Osteocyte (in vitro differentiated cells): Measurements from ENCODE around the gene ADAMTS14. TPM values are rescaled to one million over a fixed set of nuclear protein-coding genes. Genes with fewer than 3 reads are reported as not detected.

Experiments used
- DNase-seq: peaks from one replicate; pipeline ENCODE4 v3.0.0; 2021; ENCODE audit warnings: mixed read lengths; ENCODE audit not compliant: unreplicated experiment; ENCODE audit errors: extremely low spot score
- H3K27ac Mint-ChIP-seq: one replicate; pipeline ENCODE4 v1.8.0; 2021; ENCODE audit warnings: mild to moderate bottlenecking, mixed read lengths; ENCODE audit not compliant: unreplicated experiment
- H3K27me3 Mint-ChIP-seq: one replicate; pipeline ENCODE4 v1.8.0; 2021; ENCODE audit warnings: mixed read lengths; ENCODE audit not compliant: unreplicated experiment
- H3K36me3 Mint-ChIP-seq: one replicate; pipeline ENCODE4 v1.8.0; 2021; ENCODE audit warnings: mixed read lengths; ENCODE audit not compliant: unreplicated experiment
- H3K4me1 Mint-ChIP-seq: one replicate; pipeline ENCODE4 v1.8.0; 2021; ENCODE audit warnings: mixed read lengths; ENCODE audit not compliant: unreplicated experiment
- H3K4me3 Mint-ChIP-seq: one replicate; pipeline ENCODE4 v1.8.0; 2021; ENCODE audit warnings: mild to moderate bottlenecking, moderate library complexity, mixed read lengths; ENCODE audit not compliant: unreplicated experiment
- H3K9me3 Mint-ChIP-seq: one replicate; pipeline ENCODE4 v1.8.0; 2021; ENCODE audit warnings: mixed read lengths; ENCODE audit not compliant: unreplicated experiment
- total RNA-seq: library from RNA; stranded (reverse); gene quantifications from 2 replicates; pipeline ENCODE4 v1.2.1, GENCODE V29; 2021
- TF ChIP-seq, protein P1 (sequence below): fragments of 200-600 bp; sonication (generic); IDR thresholded peaks from 2 replicates; pipeline ENCODE4 v1.5.0; 2021; ENCODE audit warnings: antibody characterized with exemption, mild to moderate bottlenecking, moderate library complexity

The ADAMTS14 gene
- total RNA-seq, 1 donor from 2014 or later, result 4.1 TPM

DNA sequence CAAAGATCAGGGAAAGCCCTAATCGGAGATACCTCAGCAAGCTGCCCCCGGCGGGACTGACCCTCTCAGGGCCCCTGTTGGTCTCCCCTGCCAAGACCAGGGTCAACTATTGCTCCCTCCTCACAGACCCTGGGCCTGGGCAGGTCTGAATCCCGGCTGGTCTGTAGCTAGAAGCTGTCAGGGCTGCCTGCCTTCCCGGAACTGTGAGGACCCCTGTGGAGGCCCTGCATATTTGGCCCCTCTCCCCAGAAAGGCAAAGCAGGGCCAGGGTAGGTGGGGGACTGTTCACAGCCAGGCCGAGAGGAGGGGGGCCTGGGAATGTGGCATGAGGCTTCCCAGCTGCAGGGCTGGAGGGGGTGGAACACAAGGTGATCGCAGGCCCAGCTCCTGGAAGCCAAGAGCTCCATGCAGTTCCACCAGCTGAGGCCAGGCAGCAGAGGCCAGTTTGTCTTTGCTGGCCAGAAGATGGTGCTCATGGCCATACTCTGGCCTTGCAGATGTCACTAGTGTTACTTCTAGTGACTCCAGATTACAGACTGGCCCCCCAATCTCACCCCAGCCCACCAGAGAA lies 88.8 kb downstream of the ADAMTS14 start:
- Mint-ChIP-seq H3K9me3 (peaks cover 4% of the 10 kb centered on the region), H3K27ac (no peak overlapping the region), H3K4me1 (peaks cover 7% of the 10 kb centered on the region), H3K4me3 (no peak overlapping the region), H3K27me3 (peaks cover 3% of the 10 kb centered on the region), H3K36me3 (no peaks in the 10 kb centered on the region)
- TF ChIP-seq, protein P1, sequence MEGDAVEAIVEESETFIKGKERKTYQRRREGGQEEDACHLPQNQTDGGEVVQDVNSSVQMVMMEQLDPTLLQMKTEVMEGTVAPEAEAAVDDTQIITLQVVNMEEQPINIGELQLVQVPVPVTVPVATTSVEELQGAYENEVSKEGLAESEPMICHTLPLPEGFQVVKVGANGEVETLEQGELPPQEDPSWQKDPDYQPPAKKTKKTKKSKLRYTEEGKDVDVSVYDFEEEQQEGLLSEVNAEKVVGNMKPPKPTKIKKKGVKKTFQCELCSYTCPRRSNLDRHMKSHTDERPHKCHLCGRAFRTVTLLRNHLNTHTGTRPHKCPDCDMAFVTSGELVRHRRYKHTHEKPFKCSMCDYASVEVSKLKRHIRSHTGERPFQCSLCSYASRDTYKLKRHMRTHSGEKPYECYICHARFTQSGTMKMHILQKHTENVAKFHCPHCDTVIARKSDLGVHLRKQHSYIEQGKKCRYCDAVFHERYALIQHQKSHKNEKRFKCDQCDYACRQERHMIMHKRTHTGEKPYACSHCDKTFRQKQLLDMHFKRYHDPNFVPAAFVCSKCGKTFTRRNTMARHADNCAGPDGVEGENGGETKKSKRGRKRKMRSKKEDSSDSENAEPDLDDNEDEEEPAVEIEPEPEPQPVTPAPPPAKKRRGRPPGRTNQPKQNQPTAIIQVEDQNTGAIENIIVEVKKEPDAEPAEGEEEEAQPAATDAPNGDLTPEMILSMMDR, result peak; percentile 45
- no peak for DNase-seq

DNA sequence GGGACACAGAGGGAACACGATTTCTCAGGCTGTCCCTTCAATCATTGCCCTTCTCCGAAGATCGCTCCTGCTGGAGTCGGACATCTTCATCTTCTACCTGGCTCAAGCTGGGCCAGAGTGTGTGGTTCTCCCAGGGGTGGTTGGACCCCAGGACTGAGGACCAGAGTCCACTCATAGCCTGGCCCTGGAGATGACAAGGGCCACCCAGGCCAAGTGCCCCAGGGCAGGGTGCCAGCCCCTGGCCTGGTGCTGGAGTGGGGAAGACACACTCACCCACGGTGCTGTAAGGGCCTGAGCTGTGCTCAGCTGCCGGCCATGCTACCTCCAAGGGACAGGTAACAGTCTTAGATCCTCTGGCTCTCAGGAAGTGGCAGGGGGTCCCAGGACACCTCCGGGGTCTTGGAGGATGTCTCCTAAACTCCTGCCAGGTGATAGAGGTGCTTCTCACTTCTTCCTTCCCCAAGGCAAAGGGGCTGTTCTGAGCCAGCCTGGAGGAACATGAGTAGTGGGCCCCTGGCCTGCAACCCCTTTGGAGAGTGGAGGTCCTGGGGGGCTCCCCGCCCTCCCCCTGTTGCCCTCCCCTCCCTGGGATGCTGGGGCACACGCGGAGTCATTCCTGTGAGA lies 89.5 kb downstream of the ADAMTS14 start:
- Mint-ChIP-seq H3K27ac (no peak overlapping the region), H3K4me1 (peaks cover 7% of the 10 kb centered on the region), H3K36me3 (no peaks in the 10 kb centered on the region), H3K27me3 (peaks cover 7% of the 10 kb centered on the region), H3K9me3 (peaks cover 4% of the 10 kb centered on the region), H3K4me3 (no peak overlapping the region)
- DNase-seq, result no peak
- TF ChIP-seq, protein P1, result no peak

DNA sequence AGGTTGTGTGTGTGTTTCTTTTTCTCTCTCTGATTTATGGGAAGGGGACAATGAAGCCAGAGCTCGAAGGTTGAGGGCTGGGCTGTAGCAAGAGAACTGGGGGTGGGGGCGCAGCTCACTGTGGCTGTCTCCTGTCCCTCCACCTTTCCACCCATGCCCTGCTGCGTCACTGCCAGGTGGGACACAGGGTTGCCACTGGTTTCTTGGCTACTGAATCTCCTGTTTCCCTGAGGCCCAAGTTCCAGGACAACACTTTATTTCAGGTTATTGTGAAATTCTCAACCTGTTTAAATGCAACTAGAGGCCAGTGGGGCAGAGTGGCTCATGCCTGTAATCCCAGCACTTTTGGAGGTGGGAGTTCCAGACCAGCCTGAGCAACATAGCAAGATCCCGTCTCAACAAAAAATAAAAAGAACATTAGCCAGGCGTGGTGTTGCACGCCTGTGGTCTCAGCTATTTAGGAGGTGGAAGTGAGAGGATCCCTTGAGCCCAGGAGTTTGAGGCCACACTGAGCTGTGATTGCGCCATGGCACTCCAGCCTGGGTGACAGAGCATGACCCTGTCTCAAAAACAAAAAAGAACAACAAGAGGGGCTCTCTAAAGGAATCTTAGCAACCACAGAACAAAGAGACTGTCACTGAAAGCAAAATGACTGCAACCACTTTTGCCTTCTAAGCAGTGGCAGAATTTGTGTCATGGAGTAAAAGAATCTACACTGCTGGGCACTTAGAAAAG lies 90.3 kb downstream of the ADAMTS14 start:
- H3K4me3 Mint-ChIP-seq, result no peak overlapping the region
- TF ChIP-seq, protein P1, result no peak
- H3K4me1 Mint-ChIP-seq, result peaks cover 7% of the 10 kb centered on the region
- no peak overlapping the region for H3K27ac Mint-ChIP-seq
- H3K27me3 Mint-ChIP-seq, result peaks cover 14% of the 10 kb centered on the region
- DNase-seq, result no peak
- H3K36me3 Mint-ChIP-seq, result no peaks in the 10 kb centered on the region
- peaks cover 4% of the 10 kb centered on the region for H3K9me3 Mint-ChIP-seq

DNA sequence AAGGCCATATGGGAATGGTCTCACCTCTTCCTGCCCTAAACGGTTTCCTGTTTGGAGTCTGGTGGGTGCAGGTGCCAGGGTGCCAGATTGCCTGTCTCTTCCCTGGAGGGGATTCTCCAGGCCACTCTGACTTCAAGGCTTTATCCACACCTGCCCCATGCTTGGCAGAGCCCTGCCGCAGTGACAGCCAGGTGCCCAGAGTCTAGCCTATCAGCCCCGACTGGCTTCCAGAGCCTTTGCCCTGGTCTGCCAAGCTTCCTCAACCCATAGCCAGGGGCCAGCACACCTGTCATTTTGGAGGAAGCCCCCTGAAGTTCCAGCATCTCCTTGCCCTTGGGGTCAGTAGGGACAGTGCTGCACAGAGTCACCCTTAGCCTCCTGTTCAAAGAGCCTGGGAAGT lies 91.3 kb downstream of the ADAMTS14 start:
- peaks cover 4% of the 10 kb centered on the region for H3K9me3 Mint-ChIP-seq
- peaks cover 23% of the 10 kb centered on the region for H3K27me3 Mint-ChIP-seq

More for the DNA sequence above, 91.3 kb downstream of the ADAMTS14 start:
- TF ChIP-seq, protein P1, result no peak
- H3K4me3 Mint-ChIP-seq, result no peak overlapping the region
- no peak for DNase-seq
- H3K27ac Mint-ChIP-seq, result no peak overlapping the region
- peaks cover 7% of the 10 kb centered on the region for H3K4me1 Mint-ChIP-seq
- no peaks in the 10 kb centered on the region for H3K36me3 Mint-ChIP-seq
